ENCODE data around the gene GPC6.
"Not testable (repeated sequence)": the region's sequence is repeated elsewhere in the genome, so short reads cannot be mapped to it uniquely, and the experiment has no call there.

The GPC6 gene

DNA sequence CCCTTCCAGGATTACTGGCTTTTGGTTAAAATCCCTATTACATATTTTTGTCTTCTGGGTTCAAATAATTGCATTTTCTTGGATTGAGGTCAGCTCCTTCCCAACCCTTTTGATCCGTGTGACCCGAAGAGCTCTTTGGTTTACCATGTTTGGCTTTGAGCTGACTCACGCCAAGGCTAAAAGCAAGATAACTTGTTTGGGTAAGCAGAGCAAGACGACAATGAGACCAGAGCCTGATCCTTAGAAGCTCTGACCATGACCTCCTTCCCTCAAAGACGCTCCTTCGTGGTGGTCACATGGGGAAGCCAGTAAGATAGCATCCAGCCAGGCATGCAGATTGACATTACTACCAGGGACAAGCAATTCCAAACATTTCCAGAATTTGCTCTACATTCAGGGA is 1099.0 kb downstream of the GPC6 start:
- no peak for DNase-seq (ENCODE audit: low spot score)

DNA sequence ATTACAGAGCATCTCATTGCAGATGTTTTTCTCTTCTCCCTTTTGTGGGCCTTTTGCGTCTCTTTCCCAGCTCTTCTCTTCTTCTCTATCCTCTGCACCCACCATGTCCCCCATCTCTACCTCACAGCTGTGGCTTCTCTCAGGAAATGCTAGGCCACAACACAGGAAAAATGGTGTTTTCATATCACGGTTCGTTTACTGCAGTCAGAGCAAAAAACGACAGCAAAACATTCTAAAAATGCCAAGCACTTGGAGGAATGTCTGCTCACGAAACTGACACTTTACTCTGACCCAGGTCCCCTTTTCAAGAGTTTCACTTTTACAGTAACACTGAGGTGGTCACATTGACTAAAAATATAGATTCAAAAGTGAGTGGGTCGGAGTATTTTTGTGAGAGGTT is 1100.7 kb downstream of the GPC6 start:
- no peak for DNase-seq (ENCODE audit: low spot score)

DNA sequence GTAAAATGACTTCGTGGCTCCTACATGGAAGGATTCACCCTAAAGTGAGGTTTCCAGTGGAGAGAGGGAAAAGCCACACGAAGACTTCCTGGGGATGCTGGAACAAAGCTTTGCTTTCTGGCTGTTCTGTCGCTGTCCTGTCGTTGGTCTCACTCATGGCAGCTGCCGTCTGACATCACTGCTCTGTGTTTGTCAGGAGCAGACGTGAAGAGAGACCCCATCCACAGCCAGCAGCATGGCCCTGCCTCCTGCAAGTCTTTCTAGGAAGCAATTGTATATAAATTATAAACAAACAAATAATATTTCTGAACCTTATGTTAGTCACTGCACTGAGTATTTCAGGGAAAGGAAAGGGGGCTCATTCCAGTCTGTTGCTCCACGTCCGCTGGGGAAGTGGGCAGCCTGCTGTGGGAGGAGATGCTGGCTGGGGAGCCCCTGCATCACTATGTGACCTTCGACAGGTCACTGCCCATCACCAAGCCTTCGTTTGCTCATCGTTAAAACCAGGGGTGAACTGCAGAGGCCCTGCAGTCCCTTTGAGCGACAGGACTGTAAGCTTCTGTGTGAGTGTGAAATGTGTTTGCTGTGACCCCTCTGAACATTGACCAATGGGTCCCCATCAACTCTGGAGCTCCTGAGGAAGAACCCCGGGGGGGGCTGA is 1101.9 kb downstream of the GPC6 start:
- no peak for DNase-seq (ENCODE audit: low spot score)

DNA sequence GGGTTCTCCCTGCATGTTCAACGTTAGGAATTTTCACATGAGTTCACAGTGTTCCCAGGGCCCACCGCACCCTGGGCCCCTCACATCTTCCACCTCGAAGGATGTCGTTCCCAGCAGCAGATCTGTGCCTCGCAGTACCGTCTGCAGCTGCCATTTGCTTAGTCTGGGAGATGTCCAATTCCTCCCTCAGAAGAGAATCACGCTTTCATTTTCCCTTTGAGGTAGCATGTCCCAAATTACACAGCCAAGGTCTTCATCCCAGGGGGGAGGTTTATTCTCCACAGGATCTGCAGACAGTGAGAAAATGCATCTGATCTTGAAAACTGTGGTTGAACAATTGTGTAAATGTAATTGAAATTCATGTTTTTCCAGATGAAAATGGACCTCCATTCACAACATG is 1102.7 kb downstream of the GPC6 start:
- no peak for DNase-seq (ENCODE audit: low spot score)

DNA sequence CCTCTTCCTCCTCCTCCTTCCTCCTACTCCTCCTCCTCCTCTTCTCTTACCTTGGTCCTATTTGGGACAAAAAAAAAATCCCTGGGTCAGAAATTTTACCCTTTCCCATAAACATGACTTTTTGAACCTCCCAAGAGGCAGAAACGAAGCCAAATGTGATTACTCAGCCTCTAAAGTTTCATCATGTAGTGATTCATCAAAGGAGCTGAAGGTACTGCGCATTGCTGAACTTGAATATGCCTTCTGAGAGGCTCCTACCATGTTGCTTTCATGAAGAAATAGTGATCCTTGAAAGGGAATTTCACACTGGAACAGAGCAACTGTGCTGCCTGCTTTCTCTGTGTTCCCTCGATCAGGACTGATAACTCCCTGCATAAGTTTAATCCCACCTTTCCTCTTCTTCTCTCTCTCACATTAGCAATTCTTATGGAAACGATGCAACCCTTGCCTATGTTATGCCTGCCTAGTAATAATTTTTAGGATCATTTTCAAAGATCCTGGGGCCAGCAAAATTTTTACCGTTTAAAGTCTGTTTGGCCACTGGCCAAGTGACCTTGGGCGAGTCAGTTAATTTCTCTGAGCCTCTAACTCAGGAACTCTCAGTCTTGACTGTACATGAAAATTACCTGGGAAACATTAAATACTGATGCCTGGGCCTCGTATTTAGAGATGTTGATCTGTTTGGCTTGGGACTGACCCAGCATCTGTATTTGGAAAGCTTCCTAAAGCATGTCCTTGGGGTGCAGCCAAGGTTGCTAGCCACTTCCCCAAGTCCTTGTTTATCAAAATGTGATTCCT is 1103.3 kb downstream of the GPC6 start:
- DNase-seq (ENCODE audit: low spot score), result no peak

DNA sequence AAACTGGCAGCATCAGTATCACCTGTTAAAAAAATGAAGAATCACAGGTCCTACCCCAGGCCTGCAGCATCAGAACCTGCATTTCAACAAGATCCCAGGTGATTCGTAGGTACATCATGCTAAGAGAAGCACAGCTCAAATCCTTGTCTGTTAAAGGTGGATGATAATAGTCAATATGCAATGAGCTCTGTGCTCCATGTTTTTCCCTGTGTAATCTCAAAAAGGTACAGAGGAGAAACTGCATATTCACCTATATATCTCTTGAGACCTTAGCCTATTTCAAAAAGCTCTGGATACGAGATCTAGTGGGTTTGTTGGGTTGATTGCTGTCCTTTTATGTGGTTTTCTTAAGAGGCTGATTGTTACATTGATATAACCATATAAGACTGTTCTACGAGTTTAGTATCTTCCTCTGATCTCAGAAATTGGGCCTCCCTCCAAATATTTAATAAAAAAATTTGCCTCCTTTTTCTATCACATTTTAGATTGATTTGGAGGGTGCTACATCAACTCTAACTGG is 1104.0 kb downstream of the GPC6 start:
- DNase-seq (ENCODE audit: low spot score), result no peak

DNA sequence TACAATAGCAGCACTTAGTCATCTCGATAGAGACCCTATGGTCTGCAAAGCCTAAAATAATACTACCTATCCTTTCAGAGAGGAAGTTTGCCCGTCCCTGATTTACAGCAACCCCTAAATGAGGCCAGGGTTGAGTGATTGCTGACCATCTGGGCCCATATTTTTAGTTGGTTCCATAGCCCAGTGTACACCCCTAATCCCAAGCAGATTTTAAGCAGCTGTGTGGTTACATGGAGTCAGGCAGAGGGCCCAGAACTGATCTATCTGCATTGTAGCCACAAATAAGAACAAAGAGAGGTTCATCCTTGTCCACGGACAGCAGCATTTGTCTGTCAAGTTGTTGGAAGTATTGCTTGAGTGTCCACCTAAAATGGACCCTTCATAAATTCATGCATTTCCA is 1104.7 kb downstream of the GPC6 start:
- DNase-seq (ENCODE audit: low spot score), result no peak

DNA sequence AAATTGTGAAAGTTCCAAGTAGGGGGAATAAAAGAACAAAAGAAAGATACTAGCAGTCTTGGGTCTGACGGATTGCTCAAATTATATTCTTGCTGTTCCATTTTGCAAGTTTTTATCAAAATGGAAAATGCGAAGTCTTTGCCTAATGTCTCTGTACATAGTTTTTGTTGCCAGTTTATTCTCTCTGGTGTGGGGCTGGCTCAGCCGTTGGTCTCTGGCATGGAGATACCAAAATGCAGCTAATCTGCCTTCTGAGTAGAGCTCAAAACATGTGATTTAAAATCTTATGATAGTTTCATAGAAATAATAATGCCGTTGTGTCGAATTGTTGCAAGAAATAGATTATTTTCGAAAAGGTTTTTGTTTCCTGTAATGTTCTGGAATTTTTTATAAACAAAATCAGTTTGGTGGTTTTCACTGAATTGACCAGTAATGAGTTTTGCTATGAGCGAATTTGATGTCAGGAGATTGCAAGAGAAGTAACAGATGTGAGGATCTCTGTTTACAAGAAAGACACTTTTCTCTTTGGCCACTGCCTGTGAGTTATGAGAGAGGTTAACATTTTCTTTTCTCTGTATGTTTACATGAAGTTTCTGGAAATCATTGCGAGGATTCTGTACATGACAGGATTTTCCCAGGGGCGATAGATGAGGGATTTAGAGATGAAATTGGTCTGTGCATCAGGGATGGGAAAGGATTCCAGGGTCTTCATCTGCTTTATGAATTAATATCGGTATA is 1105.9 kb downstream of the GPC6 start:
- DNase-seq (ENCODE audit: low spot score), result no peak

DNA sequence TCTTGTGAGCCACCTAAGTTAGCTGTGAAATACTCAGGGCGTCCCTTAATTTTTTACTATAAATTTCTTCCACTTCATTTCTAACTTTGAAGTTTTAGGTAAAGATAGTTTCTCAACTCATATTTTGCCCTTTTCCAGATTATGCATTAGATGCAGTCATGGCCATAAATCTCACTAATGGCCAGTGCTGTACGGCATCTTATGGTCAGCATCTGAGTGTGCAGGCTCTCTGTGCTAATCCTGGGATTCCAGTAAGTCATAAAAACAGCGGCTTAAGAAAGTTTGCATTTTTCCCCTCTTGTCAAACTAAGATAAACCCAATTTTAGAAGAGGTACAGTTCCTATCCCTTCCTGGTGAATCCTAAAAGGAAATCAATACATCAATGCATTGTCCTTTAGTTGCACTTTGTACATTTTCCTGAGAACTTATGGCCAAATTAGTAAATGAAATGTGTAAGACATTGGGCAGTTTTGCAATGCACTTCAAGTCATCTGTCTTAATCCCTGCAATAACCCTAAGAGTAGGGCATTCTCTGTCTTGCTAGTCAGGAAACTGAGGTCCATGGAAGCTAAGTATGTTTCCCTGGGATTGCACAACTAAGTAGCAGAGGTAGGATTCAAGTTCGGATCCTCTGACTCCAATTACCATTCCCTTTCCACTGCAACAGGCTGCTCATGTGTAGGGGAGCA is 1106.7 kb downstream of the GPC6 start:
- DNase-seq (ENCODE audit: low spot score), result no peak

DNA sequence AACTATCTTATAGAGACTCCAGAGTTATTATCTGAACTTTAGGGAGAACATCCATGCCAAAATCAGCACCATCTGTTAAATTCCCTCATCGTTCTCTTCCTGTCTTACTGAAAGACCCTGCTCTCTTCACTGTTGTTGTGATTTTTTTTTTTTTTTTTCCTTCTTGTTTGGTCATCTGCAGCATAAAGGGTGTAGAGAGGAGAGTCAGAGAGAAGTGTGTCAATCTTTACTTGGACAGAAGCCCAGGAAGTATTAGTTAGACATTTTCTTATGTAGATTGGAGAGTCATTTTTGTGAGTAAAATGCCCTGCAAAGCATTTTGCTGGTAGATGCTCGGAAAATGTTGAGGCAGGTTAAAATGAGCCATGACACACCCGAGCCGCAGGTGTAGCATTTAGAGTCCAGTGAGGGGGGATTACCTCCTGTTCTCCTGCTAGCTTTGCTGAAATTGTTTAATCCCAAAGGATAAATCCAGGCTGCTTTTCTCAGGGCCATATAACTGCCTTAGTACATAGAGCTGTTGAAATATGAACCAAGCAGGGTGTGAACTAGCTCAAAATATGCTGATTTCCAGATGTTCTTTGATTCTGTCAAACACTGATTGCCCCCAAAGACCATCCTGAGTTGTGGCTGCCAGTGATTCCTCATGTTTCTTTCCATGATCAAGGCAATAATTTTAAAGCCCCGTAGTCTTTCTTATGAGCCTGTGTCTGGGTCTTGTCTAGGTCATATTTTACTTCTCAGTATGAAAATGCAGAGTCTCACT is 1109.3 kb downstream of the GPC6 start:
- no peak for DNase-seq (ENCODE audit: low spot score)

DNA sequence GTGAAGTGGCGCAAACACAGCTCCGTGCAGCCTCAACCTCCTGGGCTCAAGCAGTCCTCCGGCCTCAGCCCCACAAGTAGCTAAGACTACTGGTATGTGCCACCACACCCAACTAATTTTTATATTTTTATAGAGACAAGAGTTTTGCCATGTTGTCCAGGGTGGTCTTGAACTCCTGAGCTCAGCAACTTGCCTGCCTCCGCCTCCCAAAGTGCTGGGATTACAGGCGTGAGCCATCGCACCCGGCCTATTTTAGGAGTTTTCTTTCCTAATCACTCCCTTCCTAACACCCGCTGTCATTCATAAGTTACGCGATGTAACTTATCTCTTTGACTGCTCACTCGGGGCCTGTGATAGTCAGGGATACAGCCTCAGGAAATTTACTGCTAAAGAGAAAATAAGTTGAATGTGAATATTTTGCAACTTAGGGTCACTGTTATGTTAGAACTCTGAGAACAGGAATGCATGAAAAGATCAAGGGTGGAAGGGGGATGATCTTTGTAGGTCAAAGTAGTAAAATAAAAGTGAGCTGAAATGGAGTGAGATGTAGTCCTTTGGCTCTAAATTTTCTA is 1112.6 kb downstream of the GPC6 start:
- no peak for DNase-seq (ENCODE audit: low spot score)

DNA sequence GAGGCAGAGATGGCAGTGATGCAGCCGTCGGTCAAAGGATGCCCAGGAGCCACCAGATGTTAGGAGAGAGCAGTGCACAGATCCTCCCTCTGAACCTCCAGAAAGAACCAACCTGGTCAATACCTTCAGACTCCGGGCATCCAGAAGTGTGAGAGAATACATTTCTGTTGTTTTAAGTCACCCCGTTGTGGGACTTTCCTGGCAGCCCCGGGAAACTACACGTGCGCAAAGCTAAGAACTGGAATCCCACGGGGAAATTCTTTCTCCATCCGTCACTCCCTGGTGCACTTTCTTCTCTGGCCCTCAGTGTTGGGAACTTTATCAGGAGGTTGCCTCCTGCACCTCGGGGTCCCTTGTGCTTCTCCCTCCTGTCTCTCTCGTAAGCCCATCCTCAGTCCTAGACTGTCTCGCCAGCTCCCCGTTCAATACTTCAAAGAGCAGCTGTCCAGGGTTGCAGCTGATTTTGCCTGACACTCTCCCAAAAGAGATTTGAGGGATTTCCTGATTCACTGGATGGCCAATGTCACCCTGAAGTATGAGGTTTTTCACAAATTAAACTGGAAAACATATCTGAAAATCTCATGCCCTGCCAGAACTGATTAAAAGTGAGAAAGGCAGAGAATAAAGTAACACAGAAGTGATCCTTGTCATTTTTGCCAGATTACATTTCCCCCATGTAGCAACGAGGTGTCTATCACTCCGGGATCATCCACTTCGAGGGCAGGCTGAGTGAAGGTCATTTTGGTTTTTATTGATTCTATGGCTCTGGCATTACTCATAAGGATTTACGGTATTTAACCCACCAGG is 1116.0 kb downstream of the GPC6 start:
- no peak for DNase-seq (ENCODE audit: low spot score)

DNA sequence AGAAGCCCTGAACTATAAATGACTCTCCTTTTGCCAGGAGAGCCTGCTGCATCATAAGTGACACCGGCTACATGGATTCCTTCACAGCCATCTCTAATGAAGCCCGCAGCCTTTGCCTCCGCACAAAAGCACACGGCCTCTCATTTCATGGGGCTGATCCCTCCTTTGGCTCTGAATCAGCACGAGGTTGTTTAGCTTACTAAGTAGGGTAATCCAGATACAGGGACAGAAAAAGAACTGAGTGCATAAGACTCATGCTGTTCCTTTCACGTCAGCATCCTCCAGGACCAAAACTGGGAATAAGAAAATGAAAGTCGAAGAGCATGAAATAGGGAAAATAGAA is 1116.6 kb downstream of the GPC6 start:
- no peak for DNase-seq (ENCODE audit: low spot score)

DNA sequence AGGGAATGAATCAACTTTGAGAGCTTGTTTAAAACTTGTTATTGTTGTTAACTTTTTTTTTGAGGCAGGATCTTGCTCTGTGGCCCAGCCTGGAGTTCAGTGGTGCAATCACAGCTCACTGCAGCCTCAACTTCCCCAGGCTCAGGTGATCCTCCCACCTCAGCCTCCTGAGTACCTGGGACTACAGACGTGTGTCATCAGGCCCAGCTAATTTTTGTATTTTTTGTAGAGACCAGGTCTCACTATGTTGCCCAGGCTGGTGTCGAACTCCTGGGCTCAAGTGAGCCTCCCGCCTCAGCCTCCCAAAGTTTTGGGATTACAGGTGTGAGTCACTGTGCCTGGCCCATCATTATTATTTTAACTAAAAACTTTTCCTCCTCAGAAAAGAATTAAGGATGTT is 1117.1 kb downstream of the GPC6 start:
- DNase-seq (ENCODE audit: low spot score), result not testable (repeated sequence)

DNA sequence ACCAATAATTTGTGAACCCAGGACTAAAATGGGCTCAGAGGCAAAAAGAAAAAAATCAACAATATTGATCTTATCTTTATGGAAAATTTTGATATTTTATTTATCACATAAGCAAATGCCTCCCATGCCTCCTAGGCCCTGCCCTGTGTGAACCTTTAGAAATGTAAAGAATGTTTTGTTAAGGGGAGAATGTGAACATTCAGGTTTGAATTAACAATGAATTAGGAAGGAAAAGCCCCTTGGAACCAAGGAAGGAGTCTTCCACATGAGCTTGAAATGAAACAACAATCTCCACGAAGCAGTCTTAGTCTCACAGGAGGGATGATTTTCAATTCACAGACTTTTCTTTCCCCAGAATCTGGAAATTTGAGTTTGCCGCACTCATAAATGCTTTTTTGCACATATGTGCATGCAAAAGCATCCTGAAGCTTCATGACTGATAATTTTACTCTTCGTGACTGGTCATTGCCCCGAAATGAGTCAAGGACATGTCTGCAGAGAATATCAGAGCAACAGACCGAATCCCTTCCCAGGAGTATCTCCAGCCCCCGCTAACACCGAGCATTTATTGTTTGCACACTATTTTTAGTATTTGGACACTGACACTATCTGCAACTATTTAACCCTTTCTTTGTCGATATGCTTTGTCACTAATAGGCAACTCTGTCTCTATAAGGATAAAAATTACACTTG is 1117.7 kb downstream of the GPC6 start:
- no peak for DNase-seq (ENCODE audit: low spot score)

DNA sequence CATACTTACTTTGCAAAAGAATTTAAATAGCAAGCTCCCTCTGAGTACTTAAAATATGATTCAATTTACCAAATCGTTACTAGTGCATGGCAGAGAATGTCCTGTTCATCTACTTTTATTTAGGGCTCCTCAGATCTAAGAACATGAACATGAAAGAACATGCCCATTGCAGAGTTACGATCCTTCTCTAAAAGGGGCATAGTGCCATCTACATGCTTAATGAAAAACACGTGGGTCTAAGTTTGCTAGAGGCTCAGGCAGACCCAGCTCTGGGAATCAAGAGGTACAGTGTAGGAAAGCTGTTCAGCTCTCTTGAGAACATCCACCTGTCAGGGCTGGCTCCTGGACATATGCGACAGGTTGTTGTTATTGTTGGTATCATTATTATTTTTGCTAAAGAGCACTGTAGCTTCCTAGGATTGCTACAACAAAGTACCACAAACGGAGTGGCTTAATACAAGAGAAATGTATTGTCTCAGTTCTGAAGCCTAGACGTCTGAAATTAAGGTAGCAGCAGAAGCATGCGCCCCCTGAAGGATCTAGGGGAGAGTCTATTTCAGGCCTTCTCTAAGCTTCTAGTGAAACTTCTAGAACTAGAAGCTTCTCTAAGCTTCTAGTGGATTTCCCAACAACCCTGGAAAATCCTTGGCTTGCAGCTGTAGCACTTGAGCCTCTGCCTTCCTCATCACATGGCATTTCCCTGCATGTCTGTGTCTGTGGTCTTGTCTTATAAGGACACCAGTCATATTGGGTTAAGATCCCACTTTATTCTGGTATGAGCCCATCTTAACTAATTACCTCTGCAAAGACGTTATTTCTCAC is 1119.0 kb downstream of the GPC6 start:
- DNase-seq (ENCODE audit: low spot score), result peak; percentile 38

DNA sequence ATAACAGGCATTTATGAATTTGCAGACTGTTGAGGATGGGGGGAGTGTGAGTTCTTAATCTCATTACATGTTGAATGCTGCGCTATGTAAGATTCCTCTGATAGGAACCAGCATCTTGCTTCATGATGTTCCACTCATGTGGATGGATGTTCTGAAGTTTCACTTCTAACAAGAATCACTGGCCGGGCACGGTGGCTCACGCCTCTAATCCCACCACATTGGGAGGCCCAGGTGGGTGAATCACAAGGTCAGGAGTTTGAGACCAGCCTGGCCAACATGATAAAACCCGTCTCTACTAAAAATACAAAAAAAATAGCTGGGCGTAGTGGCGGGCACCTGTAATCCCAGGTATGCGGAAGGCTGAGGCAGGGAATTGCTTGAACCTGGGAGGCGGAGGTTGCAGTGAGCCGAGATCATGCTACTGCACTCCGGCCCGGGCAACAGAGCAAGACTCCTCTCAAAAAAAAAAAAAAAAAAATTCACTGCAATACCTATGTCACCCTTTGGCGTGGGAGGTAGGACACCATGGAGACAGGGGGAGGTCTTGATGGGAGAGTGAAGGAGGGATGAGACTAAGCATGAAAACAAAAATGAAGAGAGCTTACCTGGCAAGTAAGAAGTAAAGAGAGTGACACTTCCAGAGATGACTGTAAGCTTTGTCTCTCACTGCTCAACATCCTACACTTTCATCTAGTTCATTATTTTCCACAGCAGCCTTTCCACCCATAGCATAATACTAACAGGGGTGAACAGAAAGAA is 1119.8 kb downstream of the GPC6 start:
- no peak for DNase-seq (ENCODE audit: low spot score)

Measured in kidney capillary endothelial cell (primary cell).